ENCODE results near the gene OCIAD1.
A peak's percentile ranks its signal among the peaks of the same experiment; 100 is the strongest.

Gene OCIAD1

DNA sequence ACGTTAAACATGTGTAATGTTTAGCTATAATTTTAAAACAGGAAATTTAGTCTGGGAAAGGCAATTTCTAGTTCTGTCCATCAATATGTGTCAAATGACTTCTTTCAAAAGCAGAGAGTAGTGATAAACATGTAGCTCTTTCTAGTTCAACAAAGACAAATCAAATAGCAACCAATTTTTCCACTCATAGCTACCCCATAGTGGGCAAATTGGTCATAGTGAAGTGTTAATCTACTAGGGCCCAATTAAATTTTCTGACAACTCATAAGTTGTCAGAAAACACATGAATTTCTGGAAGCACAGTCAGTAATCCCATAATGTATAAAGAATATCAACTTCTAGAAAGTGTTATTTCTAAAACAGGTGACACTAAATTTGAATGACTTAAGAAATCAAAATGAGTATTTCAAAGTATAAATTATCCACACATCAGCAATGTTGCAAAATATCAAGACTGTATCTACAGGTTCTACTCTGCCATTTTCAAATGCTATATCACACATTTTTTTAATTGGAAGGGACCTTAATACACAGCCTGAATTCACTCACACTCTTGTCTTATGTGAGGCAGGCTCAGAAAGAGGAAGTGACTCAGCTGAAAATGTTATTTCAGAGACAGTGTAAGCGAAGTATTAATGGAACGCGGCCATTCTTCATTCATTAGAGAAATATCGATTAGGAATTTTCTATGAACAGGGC lies 68.0 kb downstream of the OCIAD1 start:
- DNase-seq (ENCODE audit: low read depth): no peak
- no peak overlapping the region for H3K4me3 ChIP-seq (ENCODE audit: low read length)
- TF ChIP-seq, protein P1, sequence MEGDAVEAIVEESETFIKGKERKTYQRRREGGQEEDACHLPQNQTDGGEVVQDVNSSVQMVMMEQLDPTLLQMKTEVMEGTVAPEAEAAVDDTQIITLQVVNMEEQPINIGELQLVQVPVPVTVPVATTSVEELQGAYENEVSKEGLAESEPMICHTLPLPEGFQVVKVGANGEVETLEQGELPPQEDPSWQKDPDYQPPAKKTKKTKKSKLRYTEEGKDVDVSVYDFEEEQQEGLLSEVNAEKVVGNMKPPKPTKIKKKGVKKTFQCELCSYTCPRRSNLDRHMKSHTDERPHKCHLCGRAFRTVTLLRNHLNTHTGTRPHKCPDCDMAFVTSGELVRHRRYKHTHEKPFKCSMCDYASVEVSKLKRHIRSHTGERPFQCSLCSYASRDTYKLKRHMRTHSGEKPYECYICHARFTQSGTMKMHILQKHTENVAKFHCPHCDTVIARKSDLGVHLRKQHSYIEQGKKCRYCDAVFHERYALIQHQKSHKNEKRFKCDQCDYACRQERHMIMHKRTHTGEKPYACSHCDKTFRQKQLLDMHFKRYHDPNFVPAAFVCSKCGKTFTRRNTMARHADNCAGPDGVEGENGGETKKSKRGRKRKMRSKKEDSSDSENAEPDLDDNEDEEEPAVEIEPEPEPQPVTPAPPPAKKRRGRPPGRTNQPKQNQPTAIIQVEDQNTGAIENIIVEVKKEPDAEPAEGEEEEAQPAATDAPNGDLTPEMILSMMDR (IDR thresholded peaks at IDR 0.05; ENCODE audit: insufficient read depth, low read depth, low read length, missing control alignments): no peak

DNA sequence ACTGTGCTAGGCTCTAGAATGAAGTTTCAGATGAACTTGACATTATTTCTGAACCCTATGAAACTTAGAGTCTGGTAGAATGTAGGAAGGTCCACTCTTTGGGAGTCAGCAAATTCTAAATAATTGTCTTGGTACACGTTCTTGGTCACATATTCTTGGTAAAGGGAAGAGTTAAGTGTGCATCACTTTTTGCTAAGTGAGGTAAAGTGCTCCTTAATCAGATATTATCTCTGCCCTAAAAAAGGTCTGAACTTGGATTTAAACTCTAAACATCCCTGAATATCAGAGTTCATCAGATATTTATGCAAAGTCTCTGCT lies 68.5 kb downstream of the OCIAD1 start:
- H3K4me3 ChIP-seq (ENCODE audit: low read length): no peak overlapping the region
- TF ChIP-seq, protein P1 (IDR thresholded peaks at IDR 0.05; ENCODE audit: insufficient read depth, low read depth, low read length, missing control alignments): no peak

DNA sequence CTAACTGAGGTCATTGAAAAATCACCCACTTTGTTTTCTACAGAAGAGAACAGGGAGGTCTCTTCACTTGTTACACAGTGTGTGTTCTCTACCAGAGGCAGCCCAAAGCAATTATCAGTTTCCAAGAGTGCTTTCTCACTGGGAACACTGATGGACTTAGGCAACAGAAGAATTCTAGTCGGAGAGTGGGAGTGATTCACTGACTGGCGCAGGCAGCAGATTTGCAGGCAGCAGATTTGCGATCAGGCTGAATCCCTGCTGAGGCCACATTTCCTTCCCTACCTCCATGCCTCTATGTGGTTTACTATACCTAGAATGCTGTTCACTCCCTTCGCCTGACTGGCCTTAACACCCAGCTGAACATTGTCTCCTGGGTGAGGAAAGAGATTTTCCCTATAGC lies 69.1 kb downstream of the OCIAD1 start:
- no peak for DNase-seq (ENCODE audit: low read depth)
- TF ChIP-seq, protein P1 (IDR thresholded peaks at IDR 0.05; ENCODE audit: insufficient read depth, low read depth, low read length, missing control alignments): no peak
- H3K4me3 ChIP-seq (ENCODE audit: low read length): no peak overlapping the region

More for the DNA sequence above, 68.5 kb downstream of the OCIAD1 start:
- no peak for DNase-seq (ENCODE audit: low read depth)

- TF ChIP-seq, protein P1 (IDR thresholded peaks at IDR 0.05; ENCODE audit: insufficient read depth, low read depth, low read length, missing control alignments): no peak
- DNase-seq (ENCODE audit: low read depth): no peak
- H3K4me3 ChIP-seq (ENCODE audit: low read length): no peak overlapping the region
Measured at GRCh38 chr4:48901196-48901595, 70.3 kb downstream of the OCIAD1 start.

GRCh38 chr4:48902266-48902665 lies 71.4 kb downstream of the OCIAD1 start:
- DNase-seq (ENCODE audit: low read depth): peak; percentile 80
- no peak overlapping the region for H3K4me3 ChIP-seq (ENCODE audit: low read length)
- TF ChIP-seq, protein P1 (IDR thresholded peaks at IDR 0.05; ENCODE audit: insufficient read depth, low read depth, low read length, missing control alignments): no peak

DNA sequence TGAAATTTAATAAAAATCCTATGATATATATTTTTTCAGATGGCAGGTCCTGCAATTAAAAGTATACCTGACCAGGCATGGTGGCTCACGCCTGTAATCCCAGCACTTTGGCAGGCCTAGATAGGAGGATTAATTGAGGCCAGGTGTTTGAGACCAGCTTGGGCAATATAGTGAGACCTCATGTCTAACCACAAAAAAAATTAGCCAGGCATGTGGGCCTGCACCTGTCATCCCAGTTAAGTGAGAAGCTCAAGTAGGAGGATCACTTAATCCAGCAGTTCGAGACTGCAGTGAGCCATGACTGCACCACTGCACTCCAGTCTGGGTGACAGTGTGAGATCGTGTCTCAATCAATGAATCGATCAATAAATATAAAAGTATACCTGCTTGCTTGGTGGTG lies 73.2 kb downstream of the OCIAD1 start:
- no peak overlapping the region for H3K4me3 ChIP-seq (ENCODE audit: low read length)
- no peak for DNase-seq (ENCODE audit: low read depth)
- TF ChIP-seq, protein P1 (IDR thresholded peaks at IDR 0.05; ENCODE audit: insufficient read depth, low read depth, low read length, missing control alignments): no peak

DNA sequence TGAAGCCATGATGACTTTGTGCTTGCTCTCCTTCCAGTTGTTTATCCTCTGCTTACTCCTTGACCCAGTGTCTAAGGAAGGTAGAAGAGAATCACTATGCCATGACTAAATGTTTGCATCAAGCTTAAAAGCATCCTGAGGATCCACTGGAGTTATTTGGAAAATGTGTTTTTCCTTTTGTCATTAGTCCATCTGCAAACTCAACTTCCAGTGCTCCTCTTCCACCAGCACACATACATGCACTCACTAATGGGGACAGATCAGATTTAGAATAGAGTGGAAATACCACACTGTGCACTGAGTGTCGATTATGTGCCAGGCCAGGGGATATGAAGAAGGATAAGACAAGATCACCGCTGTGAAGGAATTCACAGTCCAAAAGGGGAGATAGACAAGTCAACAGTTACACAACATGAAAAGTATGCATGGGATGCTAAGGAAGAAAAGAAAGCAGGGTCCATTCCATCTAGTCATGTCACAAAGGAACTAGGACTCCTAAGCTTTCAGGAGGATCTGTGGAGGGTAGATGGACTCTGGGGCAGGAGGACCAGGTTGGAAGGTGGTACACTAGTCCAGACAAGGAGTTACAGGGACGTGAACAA lies 73.8 kb downstream of the OCIAD1 start:
- H3K4me3 ChIP-seq (ENCODE audit: low read length): no peak overlapping the region
- TF ChIP-seq, protein P1 (IDR thresholded peaks at IDR 0.05; ENCODE audit: insufficient read depth, low read depth, low read length, missing control alignments): no peak
- no peak for DNase-seq (ENCODE audit: low read depth)
